ENCODE measurements around the gene KDM5C.
"Not testable (repeated sequence)": the region's sequence is repeated elsewhere in the genome, so short reads cannot be mapped to it uniquely, and the experiment has no call there.

The KDM5C gene

GRCh38 chrX:53190363-53190960 is 34.5 kb downstream of the KDM5C start:
- DNase-seq (ENCODE audit: low spot score) = no peak

- no peak for DNase-seq (ENCODE audit: low spot score)
These were observed 36.2 kb downstream of the KDM5C start for GRCh38 chrX:53188763-53189162.

- peak; percentile 74 for DNase-seq (ENCODE audit: low spot score)
These were observed 38.7 kb downstream of the KDM5C start for GRCh38 chrX:53186351-53186750.

GRCh38 chrX:53184836-53185235 is 40.2 kb downstream of the KDM5C start:
- DNase-seq (ENCODE audit: low spot score) = peak; percentile 31

GRCh38 chrX:53171356-53171755 is 53.7 kb downstream of the KDM5C start:
- DNase-seq (ENCODE audit: low spot score) = no peak

- DNase-seq (ENCODE audit: low spot score) = no peak
These were observed 58.9 kb downstream of the KDM5C start for GRCh38 chrX:53166103-53166502.

GRCh38 chrX:53164566-53164965 is 60.4 kb downstream of the KDM5C start:
- not testable (repeated sequence) for DNase-seq (ENCODE audit: low spot score)

GRCh38 chrX:53163436-53163835 is 61.6 kb downstream of the KDM5C start:
- DNase-seq (ENCODE audit: low spot score) = no peak

GRCh38 chrX:53160297-53160983 is 64.6 kb downstream of the KDM5C start:
- peak; percentile 5 for DNase-seq (ENCODE audit: low spot score)

- DNase-seq (ENCODE audit: low spot score) = no peak
These were observed 65.8 kb downstream of the KDM5C start for GRCh38 chrX:53159184-53159583.

GRCh38 chrX:53156207-53156596 is 68.8 kb downstream of the KDM5C start:
- DNase-seq (ENCODE audit: low spot score) = no peak

GRCh38 chrX:53155512-53156206 is 69.3 kb downstream of the KDM5C start:
- no peak for DNase-seq (ENCODE audit: low spot score)

GRCh38 chrX:53153581-53153980 is 71.4 kb downstream of the KDM5C start:
- DNase-seq (ENCODE audit: low spot score) = no peak
